K562 (cell line): ENCODE results near the gene TLX2. TPM values are rescaled to one million over a fixed set of nuclear protein-coding genes. Genes with fewer than 3 reads are reported as not detected.
A peak's percentile ranks its signal among the peaks of the same experiment; 100 is the strongest.

Source experiments
- CBX5 ChIP-seq: IDR thresholded peaks from 2 replicates; pipeline ENCODE4 v1.6.1; 2014; ENCODE audit warnings: low read depth, borderline replicate concordance
- CSDE1 ChIP-seq, 2 experiments: fragments of 450-650 bp; IDR thresholded peaks; 2 replicates each; pipeline ENCODE4 v1.6.1; 2016; ENCODE audit warnings: mild to moderate bottlenecking in 1 of 2
- NR2F6 ChIP-seq: fragments of 450-650 bp; formaldehyde crosslinking; IDR thresholded peaks from 2 replicates; pipeline ENCODE4 v1.4.0; 2020; ENCODE audit warnings: mild to moderate bottlenecking
- POLR2H ChIP-seq: IDR thresholded peaks from 2 replicates; pipeline ENCODE4 v1.6.1; 2016; ENCODE audit warnings: missing genetic modification characterization, low read depth, mild to moderate bottlenecking, control low read depth, missing compliant biosample characterization, moderate library complexity
- SLC30A9 ChIP-seq: fragments of 250-450 bp; sonication (Bioruptor Pico); IDR thresholded peaks from 2 replicates; pipeline ENCODE4 v1.8.0; 2022; ENCODE audit warnings: mild to moderate bottlenecking, moderate library complexity
- TRIM28 ChIP-seq: fragments of 450-650 bp; IDR thresholded peaks from 2 replicates; pipeline ENCODE4 v1.6.1; 2017
- YY1 ChIP-seq, 3 experiments: IDR thresholded peaks; 2 replicates each; pipeline ENCODE4 v1.6.1; 2011; ENCODE audit warnings: low read length in 2 of 3, mild to moderate bottlenecking in 2 of 3, moderate library complexity in 2 of 3, borderline replicate concordance in 1 of 3, control low read depth in 1 of 3, low read depth in 1 of 3; ENCODE audit not compliant: insufficient read depth in 3 of 3, insufficient replicate concordance in 2 of 3, control insufficient read depth in 1 of 3, insufficient read length in 1 of 3; ENCODE audit errors: extremely low read depth in 1 of 3
- ZNF354B ChIP-seq: fragments of 250-450 bp; sonication (Bioruptor Pico); IDR thresholded peaks from 2 replicates; pipeline ENCODE4 v1.4.0; 2020
- ZNF41 ChIP-seq: fragments of 250-450 bp; sonication (Bioruptor Pico); conservative IDR thresholded peaks from 2 replicates; pipeline ENCODE4 v1.4.0; 2020; ENCODE audit warnings: mild to moderate bottlenecking
- ZNF445 ChIP-seq: fragments of 250-450 bp; sonication (Bioruptor Pico); IDR thresholded peaks from 2 replicates; pipeline ENCODE4 v1.4.0; 2020; ENCODE audit warnings: low read depth, mild to moderate bottlenecking, moderate library complexity
- ZNF764 ChIP-seq: fragments of 250-450 bp; sonication (Bioruptor Pico); IDR thresholded peaks from 2 replicates; pipeline ENCODE4 v1.4.0; 2020; ENCODE audit warnings: low read depth, mild to moderate bottlenecking, moderate library complexity
- ZNF79 ChIP-seq: fragments of 250-450 bp; sonication (Bioruptor Pico); IDR thresholded peaks from 2 replicates; pipeline ENCODE4 v1.4.0; 2020; ENCODE audit warnings: low read depth, mild to moderate bottlenecking, moderate library complexity
- polyA plus RNA-seq, 8 experiments: library from polyadenylated mRNA; depleted of rRNA in 4 of 8; stranded (reverse) in 5 of 8; unstranded in 3 of 8; fragments of >200 nt; fragmentation: Nextera tagmentation in 2 of 8; fragmentation: Illumina TruSeq in 1 of 8; extraction: Ambion mirVana in 2 of 8; extraction: Trizol in 1 of 8; gene quantifications; 2 replicates each; pipeline versions ENCODE4 v1.2.1 to v1.2.3, GENCODE V29; 2011 to 2014; ENCODE audit warnings: inconsistent platforms in 1 of 8, missing spikeins in 1 of 8
- total RNA-seq, 7 experiments: library from RNA; depleted of rRNA in 6 of 7; stranded (reverse); fragments of >200 nt in 6 of 7; fragmentation: Illumina TruSeq in 2 of 7; extraction: Trizol in 2 of 7; gene quantifications; 2 replicates each; pipeline versions ENCODE4 v1.2.1 to v1.2.3, GENCODE V29; 2011 to 2021; ENCODE audit warnings: low replicate concordance in 1 of 7
- TF ChIP-seq, protein P1 (sequence below): sonication (generic); formaldehyde crosslinking; IDR thresholded peaks from 2 replicates; pipeline ENCODE4 v1.8.0; 2022; ENCODE audit warnings: missing genetic modification reagents, mild to moderate bottlenecking, borderline replicate concordance
- TF ChIP-seq, protein P2 (sequence below): fragments of 450-650 bp; formaldehyde crosslinking; IDR thresholded peaks from 2 replicates; pipeline ENCODE4 v1.4.0; 2020; ENCODE audit warnings: mild to moderate bottlenecking, mixed read lengths
- TF ChIP-seq, protein P3 (sequence below), 2 experiments: fragments of 450-650 bp in 1 of 2; IDR thresholded peaks; 2 replicates each; pipeline ENCODE4 v1.6.1; 2011 to 2017; ENCODE audit warnings: low read depth in 2 of 2, antibody characterized with exemption in 1 of 2, borderline replicate concordance in 1 of 2, low read length in 1 of 2, mild to moderate bottlenecking in 1 of 2, mixed read lengths in 1 of 2; ENCODE audit not compliant: control insufficient read depth in 1 of 2
- TF ChIP-seq, protein P4 (sequence below): fragments of 250-450 bp; sonication (Bioruptor Pico); IDR thresholded peaks from 2 replicates; pipeline ENCODE4 v1.8.0; 2021; ENCODE audit warnings: moderate library complexity, mild to moderate bottlenecking, inconsistent platforms
- TF ChIP-seq, protein P5 (sequence below): sonication (generic); formaldehyde crosslinking; IDR thresholded peaks from 2 replicates; pipeline ENCODE4 v1.4.0; 2020; ENCODE audit warnings: mild to moderate bottlenecking, missing genetic modification reagents

The TLX2 gene
- total and polyA plus RNA-seq, 9 of the 15 experiments (the other 6 are each of a cell fraction or from before 2014, with no cell fraction given), result not detected

DNA sequence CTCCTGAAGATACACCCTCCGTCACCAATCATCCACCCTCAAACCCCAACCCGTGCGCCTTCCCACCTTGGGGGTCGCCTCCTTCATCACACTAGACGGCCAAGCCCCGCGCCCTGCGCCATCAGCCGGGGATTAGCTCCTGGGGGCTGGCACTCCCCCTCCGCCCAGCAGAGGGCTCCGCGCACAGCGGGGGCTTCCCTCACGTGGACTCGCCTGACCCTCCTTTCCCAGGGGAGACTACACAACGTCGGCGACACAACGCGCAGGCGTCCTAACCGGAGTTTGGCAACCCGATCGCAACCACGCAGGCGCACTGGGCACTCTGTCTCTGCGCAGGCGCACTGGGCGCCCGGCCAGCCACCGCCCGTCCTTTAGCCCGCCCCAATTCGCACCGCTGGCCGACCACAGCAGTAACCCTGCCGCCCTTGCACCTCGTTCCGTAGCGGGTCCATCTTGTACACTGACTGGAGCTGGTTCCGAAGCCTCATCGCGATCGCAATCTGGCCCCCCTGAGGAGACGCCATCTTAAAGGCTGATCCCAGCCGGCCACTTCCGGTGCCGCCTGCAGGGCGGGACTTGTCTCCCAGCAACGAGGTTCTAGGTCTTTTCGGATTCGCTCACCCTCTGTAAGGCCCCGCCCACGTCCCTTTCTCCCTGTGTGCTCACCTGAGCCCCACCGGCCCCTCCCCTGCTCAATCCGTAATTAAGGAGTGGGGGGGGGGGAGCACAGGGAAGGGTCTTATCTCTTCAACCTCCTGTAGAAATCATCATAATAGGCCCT, 6.9 kb upstream of the TLX2 start, which contains the start of gene PCGF1 (continued):
- TF ChIP-seq, protein P1, sequence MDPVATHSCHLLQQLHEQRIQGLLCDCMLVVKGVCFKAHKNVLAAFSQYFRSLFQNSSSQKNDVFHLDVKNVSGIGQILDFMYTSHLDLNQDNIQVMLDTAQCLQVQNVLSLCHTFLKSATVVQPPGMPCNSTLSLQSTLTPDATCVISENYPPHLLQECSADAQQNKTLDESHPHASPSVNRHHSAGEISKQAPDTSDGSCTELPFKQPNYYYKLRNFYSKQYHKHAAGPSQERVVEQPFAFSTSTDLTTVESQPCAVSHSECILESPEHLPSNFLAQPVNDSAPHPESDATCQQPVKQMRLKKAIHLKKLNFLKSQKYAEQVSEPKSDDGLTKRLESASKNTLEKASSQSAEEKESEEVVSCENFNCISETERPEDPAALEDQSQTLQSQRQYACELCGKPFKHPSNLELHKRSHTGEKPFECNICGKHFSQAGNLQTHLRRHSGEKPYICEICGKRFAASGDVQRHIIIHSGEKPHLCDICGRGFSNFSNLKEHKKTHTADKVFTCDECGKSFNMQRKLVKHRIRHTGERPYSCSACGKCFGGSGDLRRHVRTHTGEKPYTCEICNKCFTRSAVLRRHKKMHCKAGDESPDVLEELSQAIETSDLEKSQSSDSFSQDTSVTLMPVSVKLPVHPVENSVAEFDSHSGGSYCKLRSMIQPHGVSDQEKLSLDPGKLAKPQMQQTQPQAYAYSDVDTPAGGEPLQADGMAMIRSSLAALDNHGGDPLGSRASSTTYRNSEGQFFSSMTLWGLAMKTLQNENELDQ (CRISPR knock-in tag), result no peak
- TF ChIP-seq, protein P2, sequence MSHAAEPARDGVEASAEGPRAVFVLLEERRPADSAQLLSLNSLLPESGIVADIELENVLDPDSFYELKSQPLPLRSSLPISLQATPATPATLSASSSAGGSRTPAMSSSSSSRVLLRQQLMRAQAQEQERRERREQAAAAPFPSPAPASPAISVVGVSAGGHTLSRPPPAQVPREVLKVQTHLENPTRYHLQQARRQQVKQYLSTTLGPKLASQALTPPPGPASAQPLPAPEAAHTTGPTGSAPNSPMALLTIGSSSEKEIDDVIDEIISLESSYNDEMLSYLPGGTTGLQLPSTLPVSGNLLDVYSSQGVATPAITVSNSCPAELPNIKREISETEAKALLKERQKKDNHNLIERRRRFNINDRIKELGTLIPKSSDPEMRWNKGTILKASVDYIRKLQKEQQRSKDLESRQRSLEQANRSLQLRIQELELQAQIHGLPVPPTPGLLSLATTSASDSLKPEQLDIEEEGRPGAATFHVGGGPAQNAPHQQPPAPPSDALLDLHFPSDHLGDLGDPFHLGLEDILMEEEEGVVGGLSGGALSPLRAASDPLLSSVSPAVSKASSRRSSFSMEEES (CRISPR knock-in tag), result no peak
- no peak for TF ChIP-seq ZNF41
- TF ChIP-seq ZNF79 (CRISPR knock-in tag), result no peak
- TF ChIP-seq ZNF354B, result no peak
- 0 out of 2 replicates have a peak, but pooled peaks have one; percentile 14 for TF ChIP-seq ZNF764 (CRISPR knock-in tag)
- TF ChIP-seq ZNF445 (CRISPR knock-in tag), result no peak
- no peak for TF ChIP-seq TRIM28
- TF ChIP-seq CSDE1 (IDR thresholded peaks at IDR 0.05), result peak in 1 of 2 experiments; percentile 59; a peak in 2 of 4 replicates
- no peak for TF ChIP-seq CBX5
- TF ChIP-seq NR2F6, result no peak
- TF ChIP-seq, protein P3, sequence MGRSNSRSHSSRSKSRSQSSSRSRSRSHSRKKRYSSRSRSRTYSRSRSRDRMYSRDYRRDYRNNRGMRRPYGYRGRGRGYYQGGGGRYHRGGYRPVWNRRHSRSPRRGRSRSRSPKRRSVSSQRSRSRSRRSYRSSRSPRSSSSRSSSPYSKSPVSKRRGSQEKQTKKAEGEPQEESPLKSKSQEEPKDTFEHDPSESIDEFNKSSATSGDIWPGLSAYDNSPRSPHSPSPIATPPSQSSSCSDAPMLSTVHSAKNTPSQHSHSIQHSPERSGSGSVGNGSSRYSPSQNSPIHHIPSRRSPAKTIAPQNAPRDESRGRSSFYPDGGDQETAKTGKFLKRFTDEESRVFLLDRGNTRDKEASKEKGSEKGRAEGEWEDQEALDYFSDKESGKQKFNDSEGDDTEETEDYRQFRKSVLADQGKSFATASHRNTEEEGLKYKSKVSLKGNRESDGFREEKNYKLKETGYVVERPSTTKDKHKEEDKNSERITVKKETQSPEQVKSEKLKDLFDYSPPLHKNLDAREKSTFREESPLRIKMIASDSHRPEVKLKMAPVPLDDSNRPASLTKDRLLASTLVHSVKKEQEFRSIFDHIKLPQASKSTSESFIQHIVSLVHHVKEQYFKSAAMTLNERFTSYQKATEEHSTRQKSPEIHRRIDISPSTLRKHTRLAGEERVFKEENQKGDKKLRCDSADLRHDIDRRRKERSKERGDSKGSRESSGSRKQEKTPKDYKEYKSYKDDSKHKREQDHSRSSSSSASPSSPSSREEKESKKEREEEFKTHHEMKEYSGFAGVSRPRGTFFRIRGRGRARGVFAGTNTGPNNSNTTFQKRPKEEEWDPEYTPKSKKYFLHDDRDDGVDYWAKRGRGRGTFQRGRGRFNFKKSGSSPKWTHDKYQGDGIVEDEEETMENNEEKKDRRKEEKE (IDR thresholded peaks at IDR 0.05; ENCODE audit: borderline replicate concordance in 1 of 2, control insufficient read depth in 1 of 2, low read depth in 2 of 2, low read length in 1 of 2), result no peak
- no peak for TF ChIP-seq SLC30A9 (CRISPR knock-in tag)
- TF ChIP-seq, protein P4, sequence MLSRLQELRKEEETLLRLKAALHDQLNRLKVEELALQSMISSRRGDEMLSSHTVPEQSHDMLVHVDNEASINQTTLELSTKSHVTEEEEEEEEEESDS (CRISPR knock-in tag), result no peak
- TF ChIP-seq POLR2H (tag), result peak; percentile 76
- peak; percentile 83 to 96 (median 94) for TF ChIP-seq YY1 (IDR thresholded peaks at IDR 0.05; ENCODE audit: borderline replicate concordance in 1 of 3, control insufficient read depth in 1 of 3, extremely low read depth in 1 of 3, insufficient read depth in 3 of 3, insufficient read length in 1 of 3, insufficient replicate concordance in 2 of 3, low read depth in 1 of 3, low read length in 2 of 3)
- TF ChIP-seq, protein P5, sequence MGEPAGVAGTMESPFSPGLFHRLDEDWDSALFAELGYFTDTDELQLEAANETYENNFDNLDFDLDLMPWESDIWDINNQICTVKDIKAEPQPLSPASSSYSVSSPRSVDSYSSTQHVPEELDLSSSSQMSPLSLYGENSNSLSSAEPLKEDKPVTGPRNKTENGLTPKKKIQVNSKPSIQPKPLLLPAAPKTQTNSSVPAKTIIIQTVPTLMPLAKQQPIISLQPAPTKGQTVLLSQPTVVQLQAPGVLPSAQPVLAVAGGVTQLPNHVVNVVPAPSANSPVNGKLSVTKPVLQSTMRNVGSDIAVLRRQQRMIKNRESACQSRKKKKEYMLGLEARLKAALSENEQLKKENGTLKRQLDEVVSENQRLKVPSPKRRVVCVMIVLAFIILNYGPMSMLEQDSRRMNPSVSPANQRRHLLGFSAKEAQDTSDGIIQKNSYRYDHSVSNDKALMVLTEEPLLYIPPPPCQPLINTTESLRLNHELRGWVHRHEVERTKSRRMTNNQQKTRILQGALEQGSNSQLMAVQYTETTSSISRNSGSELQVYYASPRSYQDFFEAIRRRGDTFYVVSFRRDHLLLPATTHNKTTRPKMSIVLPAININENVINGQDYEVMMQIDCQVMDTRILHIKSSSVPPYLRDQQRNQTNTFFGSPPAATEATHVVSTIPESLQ (CRISPR knock-in tag), result peak; percentile 64; the same call in 1 of the 2 replicates
